ENCODE data around the gene WASF1.
A peak's percentile ranks its signal among the peaks of the same experiment; 100 is the strongest.
"Not testable (repeated sequence)": the region's sequence is repeated elsewhere in the genome, so short reads cannot be mapped to it uniquely, and the experiment has no call there.

WASF1 gene

DNA sequence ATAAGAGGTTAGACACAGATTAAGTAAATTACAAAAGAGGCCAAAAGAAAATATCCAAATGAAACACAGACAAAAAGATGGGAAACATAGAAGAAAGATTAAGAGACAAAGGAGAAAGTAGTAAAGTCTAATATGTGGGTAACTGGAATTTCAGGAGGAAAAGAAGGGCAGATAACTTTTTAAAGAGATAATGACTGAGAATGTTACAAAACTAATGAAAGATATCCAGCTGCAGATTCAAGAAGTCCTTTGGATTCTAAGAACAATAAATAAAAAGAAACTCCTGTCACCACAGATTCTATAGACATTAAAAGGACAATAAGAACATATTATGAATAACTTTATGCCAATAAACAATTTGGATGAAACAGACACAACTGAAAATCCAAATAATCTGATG is 90.1 kb downstream of the WASF1 start:
- no peak for DNase-seq (ENCODE audit: low spot score)

DNA sequence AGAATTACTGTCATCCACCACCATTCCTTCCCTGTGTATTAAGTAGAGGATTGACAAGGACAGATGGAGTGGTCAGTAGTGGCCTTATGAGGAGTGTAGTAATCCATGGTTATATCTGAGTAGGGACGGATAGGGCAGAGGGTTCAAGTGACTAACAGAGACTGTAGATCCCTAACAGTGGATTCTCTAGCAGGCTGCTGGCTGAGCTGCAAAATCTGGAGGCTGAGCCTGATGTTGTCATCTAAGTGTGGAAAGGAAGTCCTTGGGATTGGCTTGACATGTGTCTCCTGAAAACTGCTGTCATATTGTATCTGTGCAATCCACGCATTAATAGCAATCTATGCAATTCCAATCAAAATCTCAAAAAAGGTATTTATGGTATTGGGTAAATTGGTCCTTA is 94.2 kb downstream of the WASF1 start:
- DNase-seq (ENCODE audit: low spot score): no peak

GRCh38 chr6:110083875-110084585 is 95.4 kb downstream of the WASF1 start:
- DNase-seq (ENCODE audit: low spot score): no peak

- DNase-seq (ENCODE audit: low spot score): no peak
Measured at GRCh38 chr6:110075406-110075805, 104.1 kb downstream of the WASF1 start.

- DNase-seq (ENCODE audit: low spot score): not testable (repeated sequence)
Measured at GRCh38 chr6:110073474-110073873, 106.0 kb downstream of the WASF1 start.

GRCh38 chr6:110068592-110068967 is 110.9 kb downstream of the WASF1 start:
- no peak for DNase-seq (ENCODE audit: low spot score)

GRCh38 chr6:110067837-110068591 is 111.5 kb downstream of the WASF1 start:
- DNase-seq (ENCODE audit: low spot score): no peak

GRCh38 chr6:110064744-110065524 is 114.5 kb downstream of the WASF1 start:
- DNase-seq (ENCODE audit: low spot score): no peak

DNA sequence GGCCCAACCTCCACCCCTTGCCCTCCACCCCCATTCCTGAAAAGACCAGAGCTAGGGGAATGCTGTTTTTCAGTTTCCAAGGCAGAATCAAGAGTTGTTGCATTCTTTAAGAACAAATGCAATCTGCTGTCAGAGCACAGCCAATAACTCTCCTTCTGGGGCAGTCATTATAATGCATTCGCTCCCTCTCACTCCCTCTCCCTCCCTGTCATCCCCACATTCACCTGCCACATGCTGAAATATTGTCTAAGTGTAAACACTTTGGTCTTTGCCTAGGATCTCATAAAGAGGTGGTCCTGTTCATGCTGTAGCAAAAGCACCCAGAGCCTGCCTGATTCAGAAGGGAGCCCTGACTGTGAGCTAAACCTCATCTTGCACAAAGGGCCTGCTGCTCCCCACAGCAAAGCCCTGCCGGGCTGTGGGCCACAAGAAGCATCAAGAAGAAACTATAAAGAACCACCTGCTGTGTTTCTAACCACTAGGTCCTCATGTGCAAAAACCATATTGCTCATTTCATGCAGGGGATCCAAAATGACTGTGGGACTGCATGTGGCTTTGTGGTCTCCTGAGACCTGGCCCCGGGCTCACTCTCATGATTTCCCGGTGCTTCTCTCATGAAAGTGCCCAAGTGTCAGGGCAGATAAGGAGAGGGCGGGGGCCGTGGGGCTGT is 115.7 kb downstream of the WASF1 start:
- DNase-seq (ENCODE audit: low spot score): no peak

DNA sequence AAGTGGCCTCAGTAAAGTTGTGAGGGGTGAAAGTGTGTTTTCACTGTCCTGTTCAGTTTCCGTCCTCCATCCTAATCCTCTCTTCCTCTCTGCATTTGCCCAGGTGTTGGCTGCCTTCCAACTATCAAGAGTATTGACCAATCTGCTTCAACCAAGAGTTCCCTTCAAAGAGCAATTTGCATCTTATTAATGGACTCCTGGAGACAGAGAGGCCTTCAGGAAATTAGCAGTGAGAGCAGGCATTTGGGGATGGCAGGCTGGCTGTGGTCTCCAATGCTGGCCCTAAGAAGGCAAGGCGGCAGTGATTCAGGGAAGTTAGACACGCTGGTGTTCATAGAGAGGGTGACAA is 124.1 kb downstream of the WASF1 start:
- DNase-seq (ENCODE audit: low spot score): no peak

DNA sequence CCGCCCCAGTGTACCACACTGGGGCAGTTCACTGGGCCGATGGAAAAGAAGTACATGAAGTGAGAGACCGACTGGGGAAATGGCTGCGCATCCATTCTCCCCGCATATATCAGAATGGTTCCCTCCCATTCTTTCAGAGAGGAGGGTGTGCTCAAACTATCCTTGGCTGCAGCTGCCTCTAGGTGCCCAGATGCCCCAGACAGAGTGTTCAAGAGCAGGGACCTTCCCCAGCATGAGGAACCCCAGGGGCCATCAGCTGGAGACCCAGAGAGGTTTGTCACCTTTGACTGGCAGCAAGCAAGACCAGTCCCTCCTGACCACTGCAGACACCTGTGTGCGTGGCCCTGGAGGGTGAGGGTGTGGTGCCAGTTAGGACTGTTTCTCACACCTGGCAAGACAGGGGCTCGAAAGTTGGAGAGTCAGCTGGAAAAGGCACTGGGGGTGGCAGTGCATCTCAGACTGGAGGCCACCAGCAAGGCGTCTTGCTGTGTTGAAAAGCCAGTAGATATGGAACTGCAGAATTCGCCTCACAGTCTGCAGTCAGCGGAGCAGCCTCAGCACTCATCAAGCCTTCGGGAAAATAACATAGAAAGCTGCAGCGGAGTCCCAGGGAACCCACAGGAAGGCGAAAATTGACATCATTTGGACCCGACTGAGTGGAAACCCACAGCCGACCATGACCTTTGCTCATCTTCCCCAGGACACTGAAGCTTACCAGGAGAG is 124.6 kb downstream of the WASF1 start:
- DNase-seq (ENCODE audit: low spot score): no peak

DNA sequence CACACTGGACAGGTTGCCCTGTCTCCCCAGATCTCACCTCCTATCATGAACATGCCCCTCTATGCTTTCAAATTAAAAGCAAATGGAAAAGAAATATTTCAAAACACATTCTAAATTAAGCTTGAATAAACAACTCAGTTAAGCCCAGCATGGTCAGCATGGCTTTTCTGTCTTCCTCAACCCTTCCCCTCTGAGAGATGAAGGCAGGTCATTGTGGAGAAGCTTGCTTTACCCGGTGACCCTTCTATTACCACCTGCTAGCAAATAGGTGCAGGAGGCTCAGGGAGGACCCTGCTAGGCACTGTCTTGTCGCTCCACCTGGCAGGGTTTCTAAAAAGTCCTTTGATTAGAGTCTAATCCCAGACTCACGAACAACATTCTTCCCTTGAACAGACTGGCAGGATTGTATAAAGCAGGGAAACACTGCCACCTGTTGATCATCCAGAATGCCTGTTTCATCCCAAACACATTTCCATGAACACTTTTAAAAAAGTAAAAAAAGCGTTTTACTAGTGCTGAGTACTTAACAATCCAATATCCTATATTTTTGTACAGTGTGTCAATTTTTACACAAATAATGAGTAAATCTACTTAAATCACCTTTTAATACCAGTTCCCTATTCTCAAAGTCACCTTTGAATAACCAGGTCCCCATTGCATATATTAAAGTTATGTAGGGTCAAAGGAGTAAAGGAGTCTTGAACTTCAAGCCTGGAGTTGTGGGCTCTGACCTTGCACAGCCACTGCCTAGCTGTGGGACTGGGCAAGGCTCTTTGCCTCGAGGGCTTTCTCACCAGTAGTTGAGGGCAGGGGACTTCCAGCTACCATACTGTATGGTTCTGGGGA is 125.9 kb downstream of the WASF1 start:
- peak; percentile 9 for DNase-seq (ENCODE audit: low spot score)

DNA sequence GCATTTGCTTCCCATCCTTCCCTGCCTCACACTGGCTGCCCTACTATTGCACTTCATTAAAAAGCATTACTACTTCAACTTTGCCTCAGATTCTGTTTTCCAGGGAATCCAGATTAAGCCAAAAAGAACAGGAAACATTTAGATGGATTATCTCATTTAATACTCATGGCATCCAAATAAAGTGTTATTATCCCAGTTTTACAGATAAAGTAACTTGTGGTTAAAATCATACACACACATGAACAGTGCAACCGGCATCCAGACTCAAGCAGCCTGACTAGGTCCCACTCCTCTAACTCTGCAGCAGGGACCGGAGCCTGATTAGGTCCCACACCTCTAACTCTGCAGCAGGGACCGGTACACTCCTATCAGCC is 129.0 kb downstream of the WASF1 start:
- DNase-seq (ENCODE audit: low spot score): no peak
